NCI-H2227 treated with DMSO at 0.1 percent for 48 hours (cell line): ENCODE measurements around the gene MUC6.

ENCODE experiments used
- DNase-seq: peaks from one replicate; lab custom pipeline; 2025; lab: John Stamatoyannopoulos, UW

Gene MUC6

GRCh38 chr11:1037506-1038055, 1.1 kb upstream of the MUC6 start:
- no peak for DNase-seq

DNA sequence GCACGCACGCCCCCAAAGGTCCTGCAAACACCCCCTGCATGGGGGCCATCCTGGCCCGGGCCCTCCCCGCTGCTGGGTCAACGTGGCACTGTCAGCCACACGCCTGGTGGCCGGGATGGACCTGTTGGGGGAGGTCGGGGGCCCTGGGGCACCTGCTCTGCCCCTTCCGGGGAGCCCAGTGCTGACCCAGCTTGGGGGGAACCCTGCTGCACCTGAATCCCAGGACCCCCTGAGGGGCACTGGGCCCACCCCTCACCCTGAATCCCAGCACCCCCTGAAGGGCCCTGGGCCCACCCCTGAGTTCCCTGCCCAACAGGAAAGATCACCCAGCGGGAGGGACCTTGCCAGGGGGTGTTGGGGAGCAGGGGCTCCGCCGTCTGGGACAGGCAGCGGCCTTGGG, 413 bp upstream of the MUC6 start:
- DNase-seq, result no peak

- DNase-seq, result no peak
Observed at GRCh38 chr11:1035577-1036283, 788 bp downstream of the MUC6 start.

GRCh38 chr11:1034456-1035295, 1.8 kb downstream of the MUC6 start:
- DNase-seq, result no peak

GRCh38 chr11:1034001-1034400, 2.5 kb downstream of the MUC6 start:
- DNase-seq, result no peak

- DNase-seq, result no peak
Observed at GRCh38 chr11:1033016-1033798, 3.3 kb downstream of the MUC6 start.

DNA sequence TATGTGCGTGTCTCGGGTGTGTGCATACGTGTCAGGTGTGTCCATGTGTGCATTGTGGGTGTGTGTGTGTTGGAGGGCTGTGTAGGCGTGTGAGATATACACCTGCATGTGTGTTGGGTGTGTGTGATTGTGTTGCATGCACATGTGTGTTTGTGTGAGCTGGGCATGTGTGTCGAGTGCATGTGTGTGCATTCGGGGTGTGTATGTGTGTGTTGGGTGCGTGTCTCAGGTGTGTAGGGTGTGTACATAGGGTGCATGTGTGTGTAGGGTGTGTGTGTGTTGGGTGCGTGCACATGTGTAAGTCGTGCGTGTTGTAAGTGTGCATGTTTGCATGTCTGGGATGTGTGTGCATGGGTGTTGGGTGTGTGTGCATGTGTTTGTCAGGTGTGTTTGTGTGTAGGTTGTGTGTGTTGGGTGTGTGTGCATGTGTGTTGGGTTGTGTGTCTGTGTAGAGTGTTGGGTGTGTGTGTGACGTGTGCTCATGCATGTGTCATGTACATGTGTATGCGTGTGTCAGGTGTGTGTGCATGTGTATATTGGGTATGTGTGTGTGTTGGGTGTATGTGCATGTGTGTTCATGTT, 4.1 kb downstream of the MUC6 start:
- no peak for DNase-seq

GRCh38 chr11:1031121-1031899, 5.2 kb downstream of the MUC6 start:
- DNase-seq, result no peak

DNA sequence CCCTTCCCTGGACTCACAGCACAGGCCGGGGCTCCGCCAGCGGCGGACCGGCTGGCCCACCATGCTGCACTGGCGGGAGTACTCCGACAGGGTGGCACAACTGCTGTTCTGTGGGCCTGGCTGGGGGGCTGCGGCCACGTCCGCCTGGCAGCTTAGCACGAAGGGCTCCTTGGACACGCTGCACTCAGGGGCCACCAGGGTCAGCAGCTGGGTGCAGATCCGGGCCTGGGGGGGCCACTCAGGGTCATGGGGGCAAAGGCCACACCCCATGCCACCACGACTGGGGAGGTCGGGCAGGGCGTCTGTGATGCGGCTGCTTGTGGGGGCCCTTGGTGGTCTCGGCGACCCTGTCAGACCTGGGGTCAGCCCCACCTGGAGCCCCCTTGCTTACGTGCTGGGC, 6.0 kb downstream of the MUC6 start:
- DNase-seq, result no peak

- DNase-seq, result no peak
Observed at GRCh38 chr11:1030086-1030485, 6.4 kb downstream of the MUC6 start.

DNA sequence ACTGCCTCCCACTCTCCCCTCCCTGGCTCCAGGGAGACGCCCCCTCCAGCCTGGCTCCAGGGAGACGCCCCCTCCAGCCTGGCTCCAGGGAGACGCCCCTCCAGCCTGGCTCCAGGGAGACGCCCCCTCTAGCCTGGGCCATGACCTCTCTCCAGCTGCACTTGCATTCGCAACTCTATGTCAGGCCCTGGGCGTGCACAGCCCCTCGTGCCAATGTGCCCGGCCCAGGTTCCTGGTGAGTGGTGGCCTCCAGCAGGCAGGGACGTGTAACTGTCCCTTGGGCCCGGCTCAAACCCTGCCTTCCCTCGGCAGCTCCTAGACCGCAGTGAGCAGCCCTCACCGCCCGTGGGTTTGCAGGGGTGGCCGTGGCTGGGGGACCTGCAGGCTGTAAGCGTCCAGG, 6.9 kb downstream of the MUC6 start:
- DNase-seq, result no peak

DNA sequence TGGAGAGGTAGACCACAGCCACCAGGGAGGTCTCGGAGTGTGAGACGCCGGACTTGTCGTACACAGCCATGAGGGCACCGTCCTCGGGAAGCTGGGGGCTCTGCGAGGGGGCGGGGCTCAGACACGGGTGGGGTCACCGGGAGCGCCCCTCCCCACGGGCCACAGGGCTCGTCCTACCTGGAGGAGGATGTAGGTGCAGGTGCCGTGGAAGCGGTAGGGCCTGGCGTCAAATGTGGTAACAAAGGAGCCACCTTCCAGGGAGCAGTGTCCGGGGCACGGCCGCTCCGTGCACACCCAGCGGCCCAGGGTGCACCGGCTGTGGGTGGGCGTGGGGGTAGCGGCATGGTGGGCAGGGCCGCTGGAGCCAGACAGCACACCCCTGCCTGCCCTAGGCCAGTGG, 7.5 kb downstream of the MUC6 start:
- DNase-seq, result no peak

DNA sequence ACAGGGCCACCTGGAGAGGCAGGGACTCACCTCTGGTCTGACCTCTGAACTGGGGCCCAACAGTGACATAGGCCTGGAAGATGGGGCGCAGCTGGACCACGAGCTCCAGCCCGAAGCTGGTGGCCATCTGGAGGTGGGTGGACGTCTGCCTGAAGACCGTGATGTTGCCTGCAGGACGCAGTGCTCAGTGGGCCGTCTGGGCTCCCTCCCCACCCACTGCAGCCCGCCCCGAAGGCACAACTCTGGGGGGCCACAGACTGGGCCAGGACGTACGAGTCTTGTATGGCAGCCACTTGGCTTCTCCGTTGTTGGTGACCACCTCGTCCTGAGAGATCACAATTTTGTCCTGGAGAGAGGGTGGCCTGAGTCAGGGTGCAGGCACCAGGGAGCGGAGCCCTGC, 7.9 kb downstream of the MUC6 start:
- no peak for DNase-seq

GRCh38 chr11:1028291-1028540, 8.3 kb downstream of the MUC6 start:
- DNase-seq, result no peak

- DNase-seq, result no peak
Observed at GRCh38 chr11:1027483-1028290, 8.8 kb downstream of the MUC6 start.

DNA sequence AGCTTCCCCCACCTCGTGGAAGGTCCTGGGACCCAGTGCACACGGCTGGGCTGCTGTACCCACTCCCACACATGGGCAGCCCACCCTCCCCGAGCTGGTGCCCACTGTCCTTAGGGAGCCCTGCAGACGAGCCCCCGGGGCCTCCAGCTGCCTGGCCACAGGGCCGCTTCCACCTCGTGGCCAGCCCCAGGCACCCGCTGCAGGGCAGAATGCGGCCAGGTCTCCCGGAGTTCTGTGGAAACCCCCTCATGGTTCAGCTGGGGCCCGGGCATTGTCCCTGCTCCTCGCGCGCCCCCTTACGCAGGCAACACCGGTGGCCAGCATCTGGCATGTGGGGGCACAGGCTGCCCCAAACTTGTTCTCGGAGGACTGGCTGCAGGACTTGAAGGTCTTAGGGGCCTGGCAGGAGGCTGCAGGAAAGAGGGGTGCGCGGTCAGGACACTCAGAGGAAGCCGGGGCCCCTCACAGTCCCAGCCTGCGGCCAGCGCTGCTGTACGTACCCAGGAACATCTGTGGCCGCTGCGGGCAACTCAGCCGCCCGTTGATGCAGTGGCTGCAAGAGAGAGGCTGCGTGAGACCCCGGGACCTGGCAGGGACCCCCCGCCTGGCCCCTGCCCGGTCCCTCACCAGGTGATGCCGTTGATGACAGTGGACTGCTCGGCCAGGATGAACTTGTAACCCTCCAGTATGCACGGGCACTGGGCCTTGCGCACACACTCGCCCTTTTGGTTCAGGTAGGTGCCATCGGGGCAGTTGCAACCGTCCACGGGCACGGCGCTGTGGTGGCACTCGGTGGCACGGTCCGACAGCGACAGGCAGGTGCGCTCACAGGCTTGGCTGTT, 9.7 kb downstream of the MUC6 start:
- DNase-seq, result no peak

- DNase-seq, result no peak
Observed at GRCh38 chr11:1026163-1026450, 10.4 kb downstream of the MUC6 start.

DNA sequence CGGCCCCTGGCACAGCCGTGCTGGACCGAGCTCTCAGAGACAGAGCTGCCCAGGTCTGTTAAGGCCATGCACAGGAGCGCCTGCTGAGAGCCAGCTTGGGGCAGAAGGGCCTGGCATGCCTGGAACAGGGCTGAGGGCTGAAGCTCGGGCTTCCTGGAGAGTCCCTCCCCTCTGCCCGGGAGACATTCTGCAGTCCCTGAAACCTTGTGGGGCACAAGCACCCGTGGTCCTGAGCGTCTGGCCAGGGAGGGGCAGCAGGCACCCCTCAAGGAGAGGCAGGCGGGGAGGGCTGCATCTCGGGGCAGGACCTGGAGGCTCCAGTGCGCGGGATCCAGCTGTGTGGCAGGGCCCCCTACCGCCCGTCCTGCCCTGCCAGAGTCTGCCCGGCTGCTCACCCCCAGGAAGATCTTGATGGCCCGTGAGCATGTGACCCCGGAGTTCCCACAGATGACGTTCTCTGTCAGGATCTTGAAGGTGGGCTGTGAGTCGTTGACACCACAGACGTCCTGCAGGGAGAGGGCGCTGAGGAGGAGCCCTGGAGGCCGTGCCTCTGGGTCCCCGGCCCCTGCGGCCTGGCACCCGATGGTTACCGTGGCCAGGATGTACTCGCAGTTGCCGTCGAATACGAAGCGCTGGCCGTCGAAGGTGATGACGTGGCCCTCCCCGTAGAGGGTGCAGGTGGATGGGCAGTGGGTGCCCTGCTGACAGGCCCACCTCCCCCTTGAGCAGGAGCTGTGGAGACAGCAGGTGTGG, 10.9 kb downstream of the MUC6 start:
- no peak for DNase-seq
